B cell (primary cell): ENCODE data around the gene POLR1C. TPM values are rescaled to one million over a fixed set of nuclear protein-coding genes. Genes with fewer than 3 reads are reported as not detected.

ENCODE experiments used
- ATAC-seq: fragments of 200-7000 bp; cut with Tn5 transposase; one replicate; pipeline ENCODE4 v1.10.0; 2021; ENCODE audit warnings: low read depth, mild to moderate bottlenecking, moderate number of reproducible peaks, moderate library complexity
- CTCF ChIA-PET: fragments of 350-600 bp; sonication (Branson Sonifier 250); formaldehyde crosslinking; loops from one replicate; lab custom pipeline; 2021; ENCODE audit warnings: antibody characterized with exemption, inconsistent platforms; lab: Charles Lee
- POLR2A ChIA-PET: fragments of 350-600 bp; sonication (Branson Sonifier 250); formaldehyde crosslinking; loops from one replicate; lab custom pipeline; 2021; ENCODE audit warnings: antibody characterized with exemption; lab: Charles Lee
- DNase-seq: peaks from one replicate; pipeline ENCODE4 v3.0.0; 2013
- H2AFZ ChIP-seq: 2 replicates; pipeline ENCODE4 v1.6.1; 2012; ENCODE audit warnings: mild to moderate bottlenecking, low read depth, low read length; ENCODE audit not compliant: insufficient read depth, poor library complexity, severe bottlenecking
- H3K27ac ChIP-seq, 2 donors: 1 replicate in 1 of 2; 2 replicates in 1 of 2; pipeline ENCODE4 v1.5.1; 2012 to 2013; ENCODE audit warnings: low read length in 2 of 2, mild to moderate bottlenecking in 2 of 2, moderate library complexity in 1 of 2
- H3K27me3 ChIP-seq, 4 experiments: fragments of 200-600 bp in 1 of 4; sonication (generic) in 1 of 4; replicated peaks in 1 of 4; 1 replicate in 2 of 4; 2 replicates in 2 of 4; pipeline versions ENCODE4 v1.6.1 to v1.7.0; 2013 to 2016; ENCODE audit warnings: low read length in 3 of 4, mild to moderate bottlenecking in 2 of 4, mixed read lengths in 1 of 4, moderate library complexity in 1 of 4; ENCODE audit not compliant: insufficient read depth in 4 of 4, control insufficient read depth in 3 of 4; ENCODE audit errors: control extremely low read depth in 1 of 4
- H3K36me3 ChIP-seq, 2 experiments: replicated peaks in 1 of 2; 1 replicate in 1 of 2; 2 replicates in 1 of 2; pipeline versions ENCODE4 v1.6.1 to v1.7.1; 2013; ENCODE audit warnings: low read length in 1 of 2; ENCODE audit not compliant: insufficient read depth in 2 of 2, control insufficient read depth in 1 of 2; ENCODE audit errors: control extremely low read depth in 1 of 2, extremely low read depth in 1 of 2
- H3K4me1 ChIP-seq, 2 donors: fragments of 200-600 bp in 1 of 2; sonication (generic) in 1 of 2; 1 replicate in 1 of 2; 2 replicates in 1 of 2; pipeline versions ENCODE4 v1.5.1 to v1.6.1; 2013 to 2017; ENCODE audit warnings: low read length in 2 of 2; ENCODE audit not compliant: control insufficient read depth in 2 of 2, insufficient read depth in 2 of 2
- H3K4me2 ChIP-seq: replicated peaks from 2 replicates; pipeline ENCODE3; 2012; ENCODE audit warnings: mild to moderate bottlenecking, low read depth, low read length; ENCODE audit not compliant: poor library complexity, severe bottlenecking
- H3K4me3 ChIP-seq, 5 experiments: fragments of 200-600 bp in 1 of 5; sonication (generic) in 1 of 5; 1 replicate in 3 of 5; 2 replicates in 2 of 5; pipeline versions ENCODE4 v1.5.1 to v1.7.0; 2011 to 2016; ENCODE audit warnings: low read length in 4 of 5, mild to moderate bottlenecking in 4 of 5, low read depth in 2 of 5, control low read depth in 1 of 5, moderate library complexity in 1 of 5; ENCODE audit not compliant: insufficient read depth in 1 of 5; ENCODE audit errors: control extremely low read depth in 1 of 5, extremely low read depth in 1 of 5
- H3K79me2 ChIP-seq: fragments of 200-600 bp; sonication (generic); one replicate; pipeline ENCODE4 v1.6.0; 2016; ENCODE audit warnings: low read length; ENCODE audit not compliant: control insufficient read depth, insufficient read depth
- H3K9ac ChIP-seq: fragments of 200-600 bp; sonication (generic); 2 replicates; pipeline ENCODE4 v1.6.1; 2017; ENCODE audit warnings: mild to moderate bottlenecking, low read length, moderate library complexity
- H3K9me3 ChIP-seq, 3 donors: one replicate each; pipeline versions ENCODE4 v1.6.1 to v1.7.1; 2013; ENCODE audit warnings: low read length in 2 of 3; ENCODE audit not compliant: control insufficient read depth in 2 of 3, insufficient read depth in 1 of 3; ENCODE audit errors: control extremely low read depth in 1 of 3
- H4K20me1 ChIP-seq: 2 replicates; pipeline ENCODE4 v1.6.0; 2012; ENCODE audit warnings: mild to moderate bottlenecking, low read length; ENCODE audit not compliant: insufficient read depth, control insufficient read depth, poor library complexity, severe bottlenecking
- H3K27ac Mint-ChIP-seq: one replicate; pipeline ENCODE4 v1.8.0; 2021; ENCODE audit warnings: mixed read lengths
- H3K27me3 Mint-ChIP-seq: one replicate; pipeline ENCODE4 v1.8.0; 2021; ENCODE audit warnings: mixed read lengths
- H3K4me1 Mint-ChIP-seq: one replicate; pipeline ENCODE4 v1.8.0; 2021; ENCODE audit warnings: mixed read lengths
- H3K4me3 Mint-ChIP-seq: one replicate; pipeline ENCODE4 v1.8.0; 2021; ENCODE audit warnings: mixed read lengths
- H3K9me3 Mint-ChIP-seq: one replicate; pipeline ENCODE4 v1.8.0; 2022; ENCODE audit warnings: mixed read lengths; ENCODE audit not compliant: insufficient read depth
- CTCF ChIP-seq: fragments of 200-600 bp; IDR thresholded peaks from one replicate; pipeline ENCODE4 v1.8.0; 2022; ENCODE audit warnings: antibody characterized with exemption, mild to moderate bottlenecking
- EZH2 ChIP-seq: IDR thresholded peaks from 2 replicates; pipeline ENCODE4 v1.6.1; 2012; ENCODE audit warnings: borderline replicate concordance, low read depth, mild to moderate bottlenecking, moderate library complexity, low read length; ENCODE audit not compliant: insufficient read depth, poor library complexity, severe bottlenecking
- WGBS: methylation state at CpG from one replicate; pipeline ENCODE4 v1.1.5; 2013; ENCODE audit warnings: missing lambda C conversion rate; ENCODE audit not compliant: insufficient coverage; 5-methylcytosine and 5-hydroxymethylcytosine counted together
- intact Hi-C: fragments of 100-400 bp; cut with micrococcal nuclease; formaldehyde crosslinking; loops from one replicate; pipeline ENCODE4 v1.10.0; 2022
- polyA plus RNA-seq: library from polyadenylated mRNA; depleted of rRNA; stranded (reverse); fragments of >200 nt; gene quantifications from 2 replicates; pipeline ENCODE4 v1.2.3, GENCODE V29; 2012
- total RNA-seq, 2 donors: library from RNA; stranded (reverse); fragments of 120-200 nt in 1 of 2; gene quantifications; 1 replicate in 1 of 2; 2 replicates in 1 of 2; pipeline versions ENCODE4 v1.2.3 to v1.2.4, GENCODE V29; 2013 to 2022

The POLR1C gene
- total and polyA plus RNA-seq, 2 donors (not counting 1 experiment from before 2014, with no cell fraction given): 21.4 to 43.3 TPM

GRCh38 chr6:43475516-43475915 lies 41.4 kb upstream of the POLR1C start:
- intact Hi-C loops: no loop called here
- H3K9me3 ChIP-seq: no peaks in the 10 kb centered on the region
- CTCF ChIA-PET: interaction anchor here (0.6 to 1.3 kb wide), 3 partner anchors 18 to 593 kb away, joined by 3 to 4 read pairs (median 4); no protein-coding TSS in a partner anchor
- no peaks in the 10 kb centered on the region for H3K27me3 ChIP-seq
- H3K4me2 ChIP-seq: no peak overlapping the region
- H3K27ac ChIP-seq: no peak overlapping the region
- no peak overlapping the region for H2AFZ ChIP-seq
- no peaks in the 10 kb centered on the region for H3K36me3 ChIP-seq
- POLR2A ChIA-PET: no interaction called here
- H3K4me3 ChIP-seq: no peak overlapping the region
- Mint-ChIP-seq H3K27me3 (peaks cover 4% of the 10 kb centered on the region), H3K4me1 (peaks cover 34% of the 10 kb centered on the region), H3K4me3 (no peak overlapping the region), H3K27ac (no peak overlapping the region), H3K9me3 (no peaks in the 10 kb centered on the region)
- TF ChIP-seq CTCF: no peak
- no peak for TF ChIP-seq EZH2
- DNase-seq (no peak), ATAC-seq (no peak)
- WGBS: 92% methylated on average over 6 of the region's 6 CpGs
- no peaks in the 10 kb centered on the region for H4K20me1 ChIP-seq
- peaks cover 50% of the 10 kb centered on the region for H3K79me2 ChIP-seq
- no peak overlapping the region for H3K9ac ChIP-seq
- H3K4me1 ChIP-seq: peaks cover 14 to 22% of the 10 kb centered on the region in 2 donors

GRCh38 chr6:43476746-43477145 lies 40.1 kb upstream of the POLR1C start:
- no peaks in the 10 kb centered on the region for H4K20me1 ChIP-seq
- POLR2A ChIA-PET: interaction anchor here (0.6 to 1.0 kb wide), 8 partner anchors 18 to 731 kb away, joined by 3 to 9 read pairs (median 5); partner anchors contain the start of gene TBCC
- intact Hi-C loops: loop anchor here (1.0 to 2.0 kb wide), 8 partner anchors 22 to 305 kb away; partner anchors contain the start of genes ABCC10, CUL9, DLK2 and LRRC73
- TF ChIP-seq EZH2: no peak
- TF ChIP-seq CTCF: no peak
- CTCF ChIA-PET: interaction anchor here (0.7 to 1.6 kb wide), 4 partner anchors 29 to 302 kb away, joined by 3 to 7 read pairs (median 5); no protein-coding TSS in a partner anchor
- H3K9me3 Mint-ChIP-seq: no peaks in the 10 kb centered on the region
- no peaks in the 10 kb centered on the region for H3K36me3 ChIP-seq
- no peaks in the 10 kb centered on the region for H3K27me3 Mint-ChIP-seq
- H3K4me2 ChIP-seq: peak overlapping the region; percentile 80
- peak overlapping the region; percentile 26 to 81 (median 71) for H3K4me3 ChIP-seq
- peaks cover 36% of the 10 kb centered on the region for H3K4me1 Mint-ChIP-seq
- H3K27ac Mint-ChIP-seq: peak overlapping the region; percentile 98
- H3K27ac ChIP-seq: peak overlapping the region; percentile 79 to 97
- DNase-seq (no peak), ATAC-seq (no peak)
- H3K4me1 ChIP-seq: peaks cover 14 to 22% of the 10 kb centered on the region in 2 donors
- peak overlapping the region; percentile 87 for H2AFZ ChIP-seq
- H3K9ac ChIP-seq: peak overlapping the region; percentile 95
- H3K9me3 ChIP-seq: no peaks in the 10 kb centered on the region
- 70% methylated on average over 1 of the region's 2 CpGs for WGBS
- H3K4me3 Mint-ChIP-seq: peak overlapping the region; percentile 96
- peaks cover 61% of the 10 kb centered on the region for H3K79me2 ChIP-seq
- H3K27me3 ChIP-seq: no peaks in the 10 kb centered on the region
